ENCODE measurements around the gene ANKH.

Gene ANKH

DNA sequence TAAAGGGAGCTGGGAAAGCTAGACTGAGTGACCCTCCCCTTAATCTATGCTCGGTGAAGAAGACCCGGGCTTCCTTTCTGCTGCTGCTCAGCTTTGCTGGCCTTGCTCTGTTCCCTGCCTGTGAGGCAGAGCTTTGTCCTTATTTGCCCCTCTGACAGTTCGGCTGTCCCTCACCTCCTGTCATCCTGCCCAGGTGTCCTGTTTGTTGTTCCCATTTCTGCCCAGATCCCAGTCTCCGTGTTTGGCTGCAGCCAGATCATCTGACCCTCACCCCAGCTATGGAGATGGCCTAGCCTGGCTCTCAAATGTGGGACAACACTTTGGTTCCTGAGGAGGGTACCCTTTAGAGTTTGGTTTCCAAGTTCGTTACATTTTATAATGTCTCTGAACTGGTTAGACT lies 186.8 kb downstream of the ANKH start:
- peaks cover 37 to 61% (median 60%) of the 10 kb centered on the region in 3 donors for H3K36me3 ChIP-seq
- intact Hi-C loops (cut with DNase I; ENCODE audit: low total_unique reads): loop anchor here (5.0 kb wide), 1 partner anchor 318 kb away; no protein-coding TSS in a partner anchor
- TF ChIP-seq CTCF (IDR thresholded peaks at IDR 0.05): no peak
- no peaks in the 10 kb centered on the region for H3K9me3 ChIP-seq
- no peak overlapping the region for H3K4me3 ChIP-seq
- DNase-seq: no peak
- H3K27ac ChIP-seq: no peak overlapping the region
- peaks cover 0 to 29% (median 10%) of the 10 kb centered on the region in 4 donors for H3K4me1 ChIP-seq
- H3K27me3 ChIP-seq: no peaks in the 10 kb centered on the region

DNA sequence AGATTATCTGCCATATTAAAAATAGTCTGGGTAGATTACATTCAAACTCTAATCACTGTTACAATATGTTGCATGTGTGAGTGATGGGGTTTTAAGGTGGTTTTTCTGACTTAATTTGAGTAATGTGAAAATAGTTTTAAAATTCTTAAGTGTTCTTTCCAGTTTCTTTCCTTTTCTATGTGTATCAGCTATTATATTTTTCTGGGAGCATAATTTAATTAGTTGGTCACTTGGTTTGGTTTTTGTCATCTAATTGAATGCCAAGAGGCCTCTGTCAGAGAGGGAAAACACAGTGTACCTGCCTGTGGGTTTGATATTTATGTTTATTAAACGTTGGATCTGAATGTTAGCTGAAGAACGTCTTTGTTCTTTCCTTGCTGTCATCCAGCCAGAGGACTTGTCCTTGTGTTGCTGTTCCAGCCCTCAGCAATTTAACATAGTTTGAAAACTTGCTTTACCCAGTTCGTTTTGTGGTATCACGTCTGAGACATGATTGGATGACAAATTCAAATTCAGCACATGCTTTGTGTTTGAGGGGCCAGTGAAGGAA lies 187.6 kb downstream of the ANKH start:
- Histone ChIP-seq H3K27me3 (no peaks in the 10 kb centered on the region), H3K36me3 (peaks cover 33 to 55% (median 53%) of the 10 kb centered on the region in 3 donors), H3K4me1 (peaks cover 0 to 36% (median 14%) of the 10 kb centered on the region in 4 donors), H3K27ac (peak overlapping the region in 1 of 2 donors; percentile 5), H3K9me3 (no peaks in the 10 kb centered on the region), H3K4me3 (no peak overlapping the region)
- no peak for TF ChIP-seq CTCF (IDR thresholded peaks at IDR 0.05)
- DNase-seq: no peak
- intact Hi-C loops (cut with DNase I; ENCODE audit: low total_unique reads): no loop called here

DNA sequence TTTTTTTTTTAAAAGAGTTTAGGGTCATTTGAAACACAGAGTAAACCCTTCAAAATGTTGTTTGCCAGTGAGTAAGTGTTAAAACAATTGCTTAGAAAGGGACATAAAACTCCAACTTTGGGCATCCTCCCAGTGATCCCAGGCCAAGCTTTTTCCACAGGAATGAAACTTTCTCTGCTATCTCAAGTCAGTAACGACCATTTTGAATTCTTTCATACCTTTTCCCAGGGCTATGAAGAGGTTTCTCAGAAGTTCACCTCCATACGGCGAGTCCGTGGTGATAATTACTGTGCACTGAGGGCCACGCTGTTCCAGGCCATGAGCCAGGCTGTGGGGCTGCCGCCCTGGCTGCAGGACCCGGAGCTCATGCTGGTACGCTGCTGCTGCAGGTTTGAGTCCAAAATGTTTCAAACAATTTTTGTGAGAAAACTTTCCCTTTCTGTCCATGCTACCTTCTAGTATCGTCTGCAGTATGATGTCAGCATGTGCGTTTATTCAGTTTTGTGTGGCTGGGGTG lies 190.3 kb downstream of the ANKH start:
- H3K27ac ChIP-seq: peak overlapping the region in 1 of 2 donors; percentile 73
- intact Hi-C loops (cut with DNase I; ENCODE audit: low total_unique reads): no loop called here
- TF ChIP-seq CTCF (IDR thresholded peaks at IDR 0.05): no peak
- no peaks in the 10 kb centered on the region for H3K27me3 ChIP-seq
- DNase-seq: no peak
- no peak overlapping the region for H3K4me3 ChIP-seq
- peaks cover 26 to 37% (median 36%) of the 10 kb centered on the region in 3 donors for H3K36me3 ChIP-seq
- H3K4me1 ChIP-seq: peaks cover 0 to 43% (median 10%) of the 10 kb centered on the region in 4 donors
- H3K9me3 ChIP-seq: no peaks in the 10 kb centered on the region

GRCh38 chr5:14679595-14679994 lies 192.0 kb downstream of the ANKH start:
- intact Hi-C loops (cut with DNase I; ENCODE audit: low total_unique reads): no loop called here
- Histone ChIP-seq H3K27me3 (no peaks in the 10 kb centered on the region), H3K4me3 (no peak overlapping the region), H3K4me1 (peaks cover 0 to 49% (median 14%) of the 10 kb centered on the region in 4 donors), H3K27ac (peak overlapping the region; percentile 70 to 73), H3K36me3 (peaks cover 26 to 34% (median 34%) of the 10 kb centered on the region in 3 donors), H3K9me3 (no peaks in the 10 kb centered on the region)
- no peak for TF ChIP-seq CTCF (IDR thresholded peaks at IDR 0.05)
- no peak for DNase-seq

DNA sequence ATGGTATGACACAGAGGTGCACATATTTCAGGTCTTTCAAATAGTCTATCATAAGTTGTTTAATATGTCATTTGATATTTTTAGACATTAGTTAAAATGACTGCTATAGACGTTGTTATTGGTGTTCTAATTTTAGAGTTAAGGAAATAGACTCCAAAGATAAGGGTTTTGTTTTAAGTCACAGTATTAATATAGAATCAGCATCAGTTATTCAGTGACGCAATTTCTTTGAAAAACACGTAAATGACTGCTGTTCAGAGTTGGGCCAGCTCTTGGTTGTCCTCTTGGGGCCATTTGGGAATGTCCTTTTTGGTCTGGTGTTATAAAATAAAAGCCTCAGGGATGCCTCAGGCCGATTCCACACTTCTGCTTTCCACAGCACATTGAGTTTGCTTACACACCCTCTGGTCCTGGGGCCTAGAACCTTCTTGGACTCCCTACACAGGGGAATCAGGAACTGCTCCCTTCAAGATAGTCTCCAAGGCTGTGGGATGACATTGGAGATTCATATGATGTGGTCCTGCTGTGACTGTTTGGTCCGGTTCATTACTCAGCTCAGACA lies 192.7 kb downstream of the ANKH start:
- intact Hi-C loops (cut with DNase I; ENCODE audit: low total_unique reads): no loop called here
- peak in 1 of 2 donors; percentile 70 for DNase-seq

More for the DNA sequence above, 192.7 kb downstream of the ANKH start:
- TF ChIP-seq CTCF (IDR thresholded peaks at IDR 0.05): no peak
- Histone ChIP-seq H3K27me3 (no peaks in the 10 kb centered on the region), H3K4me1 (peaks cover 0 to 50% (median 12%) of the 10 kb centered on the region in 4 donors), H3K9me3 (no peaks in the 10 kb centered on the region), H3K4me3 (no peak overlapping the region), H3K36me3 (peaks cover 26 to 34% (median 30%) of the 10 kb centered on the region in 3 donors), H3K27ac (peak overlapping the region; percentile 70 to 73)
